ENCODE measurements around the gene TSPAN9. TPM values are rescaled to one million over a fixed set of nuclear protein-coding genes. Genes with fewer than 3 reads are reported as not detected.
A peak's percentile ranks its signal among the peaks of the same experiment; 100 is the strongest.

The TSPAN9 gene
- total and polyA plus RNA-seq, 4 donors: 23.0 to 72.3 (median 33.9) TPM

DNA sequence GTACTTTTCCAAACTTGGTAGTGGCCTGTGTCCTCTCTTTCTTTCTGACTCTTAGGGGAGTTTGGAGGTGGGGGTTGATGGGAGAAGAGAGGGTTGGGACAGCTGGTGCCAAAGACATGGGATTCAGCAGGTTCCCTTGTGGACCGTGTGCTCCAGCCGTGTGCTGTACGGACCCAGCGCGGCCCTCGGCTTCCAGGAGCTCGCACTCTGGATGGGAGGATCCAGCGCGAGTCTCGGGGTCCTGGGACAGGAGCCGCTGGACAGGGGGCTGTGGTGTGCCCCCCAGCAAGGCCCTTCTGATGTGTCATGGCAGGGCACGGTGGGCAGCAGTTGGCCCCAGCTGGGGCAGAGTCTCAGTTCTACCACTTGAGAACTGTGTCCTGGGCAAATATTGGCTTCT, 45.0 kb upstream of the TSPAN9 start:
- 90 to 91% methylated on average over 12 of the region's 12 CpGs for WGBS, 2 donors
- no peak overlapping the region for H3K9ac ChIP-seq (ENCODE audit: insufficient read depth in 1 of 2, low read length in 2 of 2)
- H3K4me3 ChIP-seq: no peak overlapping the region
- H3K9me3 ChIP-seq (ENCODE audit: control insufficient read depth in 4 of 4, insufficient read depth in 3 of 4, low read length in 3 of 4): no peaks in the 10 kb centered on the region
- ATAC-seq (ENCODE audit: insufficient read depth, low FRiP score) (no peak), DNase-seq (no peak)
- TF ChIP-seq, protein P1, sequence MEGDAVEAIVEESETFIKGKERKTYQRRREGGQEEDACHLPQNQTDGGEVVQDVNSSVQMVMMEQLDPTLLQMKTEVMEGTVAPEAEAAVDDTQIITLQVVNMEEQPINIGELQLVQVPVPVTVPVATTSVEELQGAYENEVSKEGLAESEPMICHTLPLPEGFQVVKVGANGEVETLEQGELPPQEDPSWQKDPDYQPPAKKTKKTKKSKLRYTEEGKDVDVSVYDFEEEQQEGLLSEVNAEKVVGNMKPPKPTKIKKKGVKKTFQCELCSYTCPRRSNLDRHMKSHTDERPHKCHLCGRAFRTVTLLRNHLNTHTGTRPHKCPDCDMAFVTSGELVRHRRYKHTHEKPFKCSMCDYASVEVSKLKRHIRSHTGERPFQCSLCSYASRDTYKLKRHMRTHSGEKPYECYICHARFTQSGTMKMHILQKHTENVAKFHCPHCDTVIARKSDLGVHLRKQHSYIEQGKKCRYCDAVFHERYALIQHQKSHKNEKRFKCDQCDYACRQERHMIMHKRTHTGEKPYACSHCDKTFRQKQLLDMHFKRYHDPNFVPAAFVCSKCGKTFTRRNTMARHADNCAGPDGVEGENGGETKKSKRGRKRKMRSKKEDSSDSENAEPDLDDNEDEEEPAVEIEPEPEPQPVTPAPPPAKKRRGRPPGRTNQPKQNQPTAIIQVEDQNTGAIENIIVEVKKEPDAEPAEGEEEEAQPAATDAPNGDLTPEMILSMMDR (IDR thresholded peaks at IDR 0.05; ENCODE audit: control extremely low read depth, extremely low read depth): no peak
- H3K36me3 ChIP-seq (ENCODE audit: control insufficient read depth in 4 of 4, insufficient read depth in 4 of 4, low read length in 4 of 4): peaks cover 0 to 24% (median 0%) of the 10 kb centered on the region in 4 donors
- peaks cover 0 to 17% (median 3%) of the 10 kb centered on the region in 5 donors for H3K4me1 ChIP-seq (ENCODE audit: control insufficient read depth in 5 of 5, insufficient read depth in 5 of 5, low read length in 5 of 5)
- peak overlapping the region in 1 of 2 donors; percentile 20 for H3K27ac ChIP-seq (ENCODE audit: low read depth in 1 of 2, low read length in 1 of 2)
- no peaks in the 10 kb centered on the region for H3K27me3 ChIP-seq (ENCODE audit: control insufficient read depth in 3 of 3, insufficient read depth in 3 of 3, low read length in 2 of 3)

DNA sequence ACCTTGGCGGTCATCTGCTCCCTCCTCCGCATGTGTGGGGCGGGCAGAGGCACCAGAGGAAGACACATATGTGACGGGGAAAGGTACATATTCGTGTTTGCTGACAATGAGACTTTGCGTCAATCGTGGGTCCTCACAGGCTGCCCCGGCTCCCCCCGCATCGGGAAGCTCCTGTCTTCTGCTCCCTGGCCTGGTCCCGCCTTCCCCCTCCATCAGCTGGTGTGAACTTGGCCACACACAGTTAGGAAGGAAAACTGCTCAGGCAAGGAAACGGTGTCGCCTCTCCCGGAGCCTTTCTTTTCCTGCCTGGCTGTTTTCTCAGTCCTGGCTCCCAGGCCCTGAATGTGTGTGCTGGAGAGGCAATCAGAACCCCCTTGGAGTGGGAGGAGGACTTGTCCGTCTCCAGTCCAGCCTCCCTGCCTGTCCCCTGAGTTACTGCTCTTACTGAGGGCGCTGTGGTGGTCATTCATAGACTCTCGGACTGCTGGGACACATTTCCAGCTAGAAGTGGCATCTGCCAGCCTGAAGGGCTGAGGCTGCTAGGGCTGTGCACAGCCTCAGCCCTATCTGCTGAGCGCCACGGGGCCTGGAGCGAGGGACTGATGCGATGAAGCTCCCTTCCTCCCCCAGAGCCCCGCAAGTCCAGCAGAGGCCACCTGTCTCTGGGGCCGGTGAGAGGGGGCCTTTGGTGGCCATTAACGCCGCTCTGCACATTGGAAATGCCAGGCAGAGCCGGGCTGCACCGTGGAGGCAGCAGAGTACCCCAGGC, 44.2 kb upstream of the TSPAN9 start:
- no peaks in the 10 kb centered on the region for H3K9me3 ChIP-seq (ENCODE audit: control insufficient read depth in 4 of 4, insufficient read depth in 3 of 4, low read length in 3 of 4)
- peaks cover 0 to 17% (median 3%) of the 10 kb centered on the region in 5 donors for H3K4me1 ChIP-seq (ENCODE audit: control insufficient read depth in 5 of 5, insufficient read depth in 5 of 5, low read length in 5 of 5)
- no peak for ATAC-seq (ENCODE audit: insufficient read depth, low FRiP score)
- TF ChIP-seq, protein P1 (IDR thresholded peaks at IDR 0.05; ENCODE audit: control extremely low read depth, extremely low read depth): no peak
- no peak overlapping the region for H3K9ac ChIP-seq (ENCODE audit: insufficient read depth in 1 of 2, low read length in 2 of 2)
- H3K36me3 ChIP-seq (ENCODE audit: control insufficient read depth in 4 of 4, insufficient read depth in 4 of 4, low read length in 4 of 4): peaks cover 0 to 20% (median 0%) of the 10 kb centered on the region in 4 donors
- WGBS, 2 donors: 76 to 81% methylated on average over 27 of the region's 27 CpGs
- H3K27me3 ChIP-seq (ENCODE audit: control insufficient read depth in 3 of 3, insufficient read depth in 3 of 3, low read length in 2 of 3): no peaks in the 10 kb centered on the region
- peak overlapping the region in 1 of 2 donors; percentile 20 for H3K27ac ChIP-seq (ENCODE audit: low read depth in 1 of 2, low read length in 1 of 2)
- peak; percentile 37 to 74 (median 49) for DNase-seq
- H3K4me3 ChIP-seq: no peak overlapping the region

DNA sequence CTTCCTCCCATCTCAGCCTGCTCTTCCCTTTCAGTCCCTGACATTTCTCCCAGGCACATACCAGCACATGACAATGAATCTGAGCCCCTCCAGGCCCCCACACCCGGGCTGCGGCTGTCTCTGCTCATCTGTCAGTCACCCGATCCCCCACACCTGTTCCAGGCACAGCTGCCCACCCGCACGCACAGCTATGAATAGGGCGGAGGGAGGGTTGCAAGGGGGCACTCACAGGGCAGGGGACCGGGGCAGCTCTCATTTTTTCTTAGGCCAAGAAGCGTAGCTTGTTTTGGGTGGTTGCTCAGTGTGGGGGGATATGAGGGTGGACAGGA, 43.7 kb upstream of the TSPAN9 start:
- Histone ChIP-seq H3K27me3 (ENCODE audit: control insufficient read depth in 3 of 3, insufficient read depth in 3 of 3, low read length in 2 of 3) (no peaks in the 10 kb centered on the region), H3K4me3 (no peak overlapping the region), H3K9ac (ENCODE audit: insufficient read depth in 1 of 2, low read length in 2 of 2) (no peak overlapping the region), H3K4me1 (ENCODE audit: control insufficient read depth in 5 of 5, insufficient read depth in 5 of 5, low read length in 5 of 5) (peaks cover 0 to 17% (median 3%) of the 10 kb centered on the region in 5 donors), H3K27ac (ENCODE audit: low read depth in 1 of 2, low read length in 1 of 2) (no peak overlapping the region), H3K36me3 (ENCODE audit: control insufficient read depth in 4 of 4, insufficient read depth in 4 of 4, low read length in 4 of 4) (peaks cover 0 to 19% (median 0%) of the 10 kb centered on the region in 4 donors), H3K9me3 (ENCODE audit: control insufficient read depth in 4 of 4, insufficient read depth in 3 of 4, low read length in 3 of 4) (no peaks in the 10 kb centered on the region)
- no peak for DNase-seq
- 84 to 87% methylated on average over 8 of the region's 8 CpGs for WGBS, 2 donors
- TF ChIP-seq, protein P1 (IDR thresholded peaks at IDR 0.05; ENCODE audit: control extremely low read depth, extremely low read depth): no peak
- no peak for ATAC-seq (ENCODE audit: insufficient read depth, low FRiP score)
